Left lung (tissue), 10 donors: ENCODE results near the gene MRNIP. TPM values are rescaled to one million over a fixed set of nuclear protein-coding genes. Genes with fewer than 3 reads are reported as not detected.
A peak's percentile ranks its signal among the peaks of the same experiment; 100 is the strongest.

Experiments used
- ATAC-seq: fragments of 200-7000 bp; cut with Tn5 transposase; one replicate; pipeline ENCODE4 v1.9.1; 2020; ENCODE audit warnings: moderate library complexity
- DNase-seq, 4 donors: peaks; one replicate each; pipeline ENCODE4 v3.0.0-alpha.2; 2013 to 2020
- H3K27ac ChIP-seq, 2 donors: fragments of 200-600 bp; sonication (generic) in 1 of 2; one replicate each; pipeline versions ENCODE4 v1.5.0 to v1.8.0; 2020 to 2021
- H3K27me3 ChIP-seq, 2 donors: fragments of 200-600 bp; sonication (generic) in 1 of 2; one replicate each; pipeline versions ENCODE4 v1.5.0 to v1.8.0; 2020 to 2021
- H3K36me3 ChIP-seq, 2 donors: fragments of 200-600 bp; sonication (generic) in 1 of 2; one replicate each; pipeline versions ENCODE4 v1.5.0 to v1.8.0; 2020 to 2021
- H3K4me1 ChIP-seq, 2 donors: fragments of 200-600 bp; one replicate each; pipeline ENCODE4 v1.8.0; 2021
- H3K4me3 ChIP-seq, 2 donors: fragments of 200-600 bp; sonication (generic) in 1 of 2; one replicate each; pipeline versions ENCODE4 v1.5.0 to v1.8.0; 2020 to 2021; ENCODE audit warnings: mild to moderate bottlenecking in 1 of 2
- H3K9me3 ChIP-seq, 2 donors: fragments of 200-600 bp; sonication (generic) in 1 of 2; one replicate each; pipeline versions ENCODE4 v1.5.0 to v1.8.0; 2020 to 2021
- intact Hi-C, 2 donors: fragments of 100-400 bp; cut with DNase I; formaldehyde crosslinking; loops; one replicate each; pipeline versions ENCODE4 v1.11.2 to v1.14.2; 2022
- polyA plus RNA-seq, 6 donors: library from polyadenylated mRNA; unstranded; fragments of 120-200 nt; gene quantifications; one replicate each; pipeline ENCODE4 v1.2.1, GENCODE V29; 2013; ENCODE audit not compliant: insufficient read length in 6 of 6
- total RNA-seq, 2 donors: library from RNA; stranded (reverse); fragmentation: NEBNext Ultra II Directional; extraction: Animal tissue kit (Norgen Biotek cat#: 25700); gene quantifications; one replicate each; pipeline ENCODE4 v1.2.1, GENCODE V29; 2021
- TF ChIP-seq, protein P1 (sequence below), 2 donors: fragments of 200-600 bp; sonication (generic) in 1 of 2; IDR thresholded peaks; one replicate each; pipeline versions ENCODE4 v1.5.0 to v1.8.0; 2021; ENCODE audit warnings: antibody characterized with exemption in 2 of 2
- donor health status: DM: no; HTN: yes; CAD: no.
- donor health status: DM: no; HTN: no; CAD: no.

Gene MRNIP
- total and polyA plus RNA-seq, 8 donors: 16.9 to 55.6 (median 46.3) TPM

DNA sequence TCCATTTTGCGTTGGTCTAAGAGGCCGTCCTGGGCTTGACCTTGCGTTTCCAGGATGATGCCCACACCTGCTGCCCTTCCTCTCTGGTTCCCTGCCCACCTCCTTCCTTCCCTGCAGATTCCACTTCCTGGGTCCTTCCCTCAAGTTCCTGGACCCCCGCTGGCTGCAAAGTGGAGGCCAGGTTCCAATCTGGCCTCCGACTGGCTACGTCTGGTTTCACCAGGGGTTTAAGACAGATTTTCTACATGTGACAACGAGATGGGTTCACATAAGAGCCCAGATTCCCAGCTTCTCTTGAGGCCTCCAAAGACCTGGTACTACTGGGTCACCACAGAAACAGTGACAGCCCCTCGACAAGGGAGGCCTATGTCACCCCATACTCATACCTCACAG lies 54.1 kb downstream of the MRNIP start:
- H3K9me3 ChIP-seq: no peaks in the 10 kb centered on the region
- H3K36me3 ChIP-seq: peaks cover 0 to 20% of the 10 kb centered on the region in 2 donors
- ATAC-seq (no peak), DNase-seq (no peak)
- intact Hi-C loops: no loop called here
- TF ChIP-seq, protein P1, sequence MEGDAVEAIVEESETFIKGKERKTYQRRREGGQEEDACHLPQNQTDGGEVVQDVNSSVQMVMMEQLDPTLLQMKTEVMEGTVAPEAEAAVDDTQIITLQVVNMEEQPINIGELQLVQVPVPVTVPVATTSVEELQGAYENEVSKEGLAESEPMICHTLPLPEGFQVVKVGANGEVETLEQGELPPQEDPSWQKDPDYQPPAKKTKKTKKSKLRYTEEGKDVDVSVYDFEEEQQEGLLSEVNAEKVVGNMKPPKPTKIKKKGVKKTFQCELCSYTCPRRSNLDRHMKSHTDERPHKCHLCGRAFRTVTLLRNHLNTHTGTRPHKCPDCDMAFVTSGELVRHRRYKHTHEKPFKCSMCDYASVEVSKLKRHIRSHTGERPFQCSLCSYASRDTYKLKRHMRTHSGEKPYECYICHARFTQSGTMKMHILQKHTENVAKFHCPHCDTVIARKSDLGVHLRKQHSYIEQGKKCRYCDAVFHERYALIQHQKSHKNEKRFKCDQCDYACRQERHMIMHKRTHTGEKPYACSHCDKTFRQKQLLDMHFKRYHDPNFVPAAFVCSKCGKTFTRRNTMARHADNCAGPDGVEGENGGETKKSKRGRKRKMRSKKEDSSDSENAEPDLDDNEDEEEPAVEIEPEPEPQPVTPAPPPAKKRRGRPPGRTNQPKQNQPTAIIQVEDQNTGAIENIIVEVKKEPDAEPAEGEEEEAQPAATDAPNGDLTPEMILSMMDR (IDR thresholded peaks at IDR 0.05): no peak
- peaks cover 9 to 61% of the 10 kb centered on the region in 2 donors for H3K4me1 ChIP-seq
- H3K27me3 ChIP-seq: no peaks in the 10 kb centered on the region
- H3K4me3 ChIP-seq: peak overlapping the region in 1 of 2 donors; percentile 84
- peak overlapping the region in 1 of 2 donors; percentile 93 for H3K27ac ChIP-seq

GRCh38 chr5:179803651-179804554 lies 54.7 kb downstream of the MRNIP start:
- no peaks in the 10 kb centered on the region for H3K27me3 ChIP-seq
- ATAC-seq (no peak), DNase-seq (peak in 1 of 4 donors; percentile 78)
- H3K4me3 ChIP-seq: peak overlapping the region in 1 of 2 donors; percentile 7
- no peaks in the 10 kb centered on the region for H3K9me3 ChIP-seq
- intact Hi-C loops: no loop called here
- peaks cover 0 to 26% of the 10 kb centered on the region in 2 donors for H3K36me3 ChIP-seq
- TF ChIP-seq, protein P1 (IDR thresholded peaks at IDR 0.05): no peak
- H3K4me1 ChIP-seq: peaks cover 9 to 61% of the 10 kb centered on the region in 2 donors
- peak overlapping the region in 1 of 2 donors; percentile 70 for H3K27ac ChIP-seq

GRCh38 chr5:179802950-179803562 lies 55.6 kb downstream of the MRNIP start:
- ATAC-seq (no peak), DNase-seq (peak in 1 of 4 donors; percentile 50)
- peaks cover 0 to 35% of the 10 kb centered on the region in 2 donors for H3K36me3 ChIP-seq
- no peaks in the 10 kb centered on the region for H3K27me3 ChIP-seq
- intact Hi-C loops: no loop called here
- no peak overlapping the region for H3K4me3 ChIP-seq
- TF ChIP-seq, protein P1 (IDR thresholded peaks at IDR 0.05): no peak
- H3K27ac ChIP-seq: peak overlapping the region in 1 of 2 donors; percentile 70
- H3K9me3 ChIP-seq: no peaks in the 10 kb centered on the region
- H3K4me1 ChIP-seq: peaks cover 9 to 54% of the 10 kb centered on the region in 2 donors

- intact Hi-C loops: no loop called here
- DNase-seq: no peak
These were observed 56.3 kb downstream of the MRNIP start for GRCh38 chr5:179802207-179802883.

More at GRCh38 chr5:179802207-179802883, 56.3 kb downstream of the MRNIP start:
- Histone ChIP-seq H3K36me3 (peaks cover 0 to 42% of the 10 kb centered on the region in 2 donors), H3K4me3 (no peak overlapping the region), H3K9me3 (no peaks in the 10 kb centered on the region), H3K27me3 (no peaks in the 10 kb centered on the region), H3K4me1 (peaks cover 9 to 47% of the 10 kb centered on the region in 2 donors), H3K27ac (no peak overlapping the region)
- ATAC-seq: no peak
- TF ChIP-seq, protein P1 (IDR thresholded peaks at IDR 0.05): no peak
